GM23338 (cell line): Measurements from ENCODE around the gene MFGE8. TPM values are rescaled to one million over a fixed set of nuclear protein-coding genes. Genes with fewer than 3 reads are reported as not detected.

Experiments
- ATAC-seq: fragments of 200-7000 bp; cut with Tn5 transposase; 3 replicates; pipeline ENCODE4 v1.9.1; 2020
- DNase-seq: peaks from one replicate; pipeline ENCODE4 v3.0.0-alpha.2; 2015; ENCODE audit warnings: low spot score
- H2AFZ ChIP-seq: fragments of 200-600 bp; sonication (generic); 2 replicates; pipeline ENCODE4 v1.8.0; 2016; ENCODE audit warnings: antibody characterized with exemption, mild to moderate bottlenecking, moderate library complexity
- H3F3A ChIP-seq: fragments of 200-600 bp; sonication (generic); replicated peaks from 2 replicates; pipeline ENCODE4 v1.8.0; 2017; ENCODE audit warnings: antibody characterized with exemption, mixed run types, low read depth
- H3K27ac ChIP-seq: fragments of 200-600 bp; sonication (generic); 2 replicates; pipeline ENCODE4 v1.6.1; 2016; ENCODE audit warnings: low read depth
- H3K27me3 ChIP-seq: fragments of 200-600 bp; sonication (generic); 2 replicates; pipeline ENCODE4 v1.8.0; 2016; ENCODE audit warnings: mild to moderate bottlenecking, mixed run types, moderate library complexity; ENCODE audit not compliant: insufficient read depth
- H3K36me3 ChIP-seq: fragments of 200-600 bp; sonication (generic); 2 replicates; pipeline ENCODE4 v1.8.0; 2016; ENCODE audit warnings: mild to moderate bottlenecking; ENCODE audit not compliant: insufficient read depth
- H3K4me1 ChIP-seq: fragments of 200-600 bp; sonication (generic); 2 replicates; pipeline ENCODE4 v1.8.0; 2016; ENCODE audit warnings: mild to moderate bottlenecking, moderate library complexity; ENCODE audit not compliant: insufficient read depth
- H3K4me2 ChIP-seq: fragments of 200-600 bp; sonication (generic); 2 replicates; pipeline ENCODE4 v1.7.1; 2017; ENCODE audit warnings: mixed run types
- H3K4me3 ChIP-seq: fragments of 200-600 bp; sonication (generic); 2 replicates; pipeline ENCODE4 v1.6.1; 2016; ENCODE audit warnings: mixed run types
- H3K79me2 ChIP-seq: fragments of 200-600 bp; sonication (generic); replicated peaks from 2 replicates; pipeline ENCODE4 v1.8.0; 2017; ENCODE audit warnings: mild to moderate bottlenecking; ENCODE audit not compliant: insufficient read depth
- H3K9me2 ChIP-seq: fragments of 200-600 bp; sonication (generic); 2 replicates; pipeline ENCODE4 v1.8.0; 2017; ENCODE audit not compliant: insufficient read depth
- H4K20me1 ChIP-seq: fragments of 200-600 bp; sonication (generic); replicated peaks from 2 replicates; pipeline ENCODE4 v1.8.0; 2017; ENCODE audit warnings: mild to moderate bottlenecking; ENCODE audit not compliant: insufficient read depth
- H3K27ac Mint-ChIP-seq: 2 replicates; pipeline ENCODE4 v1.8.0; 2020; ENCODE audit warnings: inconsistent platforms, mild to moderate bottlenecking, moderate library complexity, mixed read lengths
- H3K27me3 Mint-ChIP-seq: 3 replicates; pipeline ENCODE4 v1.8.0; 2022; ENCODE audit warnings: low read depth, mild to moderate bottlenecking, moderate library complexity, mixed read lengths, inconsistent platforms; ENCODE audit not compliant: insufficient read depth, poor library complexity
- H3K36me3 Mint-ChIP-seq: 3 replicates; pipeline ENCODE4 v1.8.0; 2021; ENCODE audit warnings: low read depth, mild to moderate bottlenecking, inconsistent platforms, moderate library complexity, mixed read lengths
- H3K4me1 Mint-ChIP-seq: 3 replicates; pipeline ENCODE4 v1.8.0; 2020; ENCODE audit warnings: mild to moderate bottlenecking, inconsistent platforms, mixed read lengths
- H3K4me3 Mint-ChIP-seq: 3 replicates; pipeline ENCODE4 v1.8.0; 2021; ENCODE audit warnings: moderate library complexity, mild to moderate bottlenecking, inconsistent platforms, mixed read lengths
- H3K9me3 Mint-ChIP-seq: 3 replicates; pipeline ENCODE4 v1.8.0; 2020; ENCODE audit warnings: moderate library complexity, mild to moderate bottlenecking, inconsistent platforms, mixed read lengths
- CREB1 ChIP-seq: fragments of 250-450 bp; sonication (Bioruptor Pico); IDR thresholded peaks from 2 replicates; pipeline ENCODE4 v1.5.0; 2020; ENCODE audit warnings: low read depth, mild to moderate bottlenecking, moderate library complexity
- CTCF ChIP-seq, 2 experiments: fragments of 200-600 bp in 1 of 2; sonication (generic) in 1 of 2; conservative IDR thresholded peaks; 2 replicates each; pipeline versions ENCODE4 v1.5.1 to v1.6.1; 2016 to 2017; ENCODE audit warnings: antibody characterized with exemption in 2 of 2, low read depth in 2 of 2, mild to moderate bottlenecking in 2 of 2, moderate library complexity in 1 of 2
- ETS1 ChIP-seq: IDR thresholded peaks from 2 replicates; pipeline ENCODE4 v1.6.1; 2016; ENCODE audit warnings: antibody characterized with exemption
- EZH2 ChIP-seq: fragments of 200-600 bp; sonication (generic); IDR thresholded peaks from one replicate; pipeline ENCODE4 v1.8.0; 2017; ENCODE audit warnings: antibody characterized with exemption, mild to moderate bottlenecking, low read depth; ENCODE audit not compliant: unreplicated experiment
- JUNB ChIP-seq: IDR thresholded peaks from one replicate; pipeline ENCODE4 v1.6.1; 2016; ENCODE audit warnings: antibody characterized with exemption; ENCODE audit not compliant: unreplicated experiment
- NANOG ChIP-seq: IDR thresholded peaks from 2 replicates; pipeline ENCODE4 v1.6.1; 2016; ENCODE audit warnings: antibody characterized with exemption, borderline replicate concordance
- POLR2AphosphoS5 ChIP-seq: IDR thresholded peaks from 2 replicates; pipeline ENCODE4 v1.6.1; 2016; ENCODE audit warnings: antibody characterized with exemption, low read depth
- REST ChIP-seq: IDR thresholded peaks from one replicate; pipeline ENCODE4 v1.6.1; 2018; ENCODE audit warnings: antibody characterized with exemption; ENCODE audit not compliant: unreplicated experiment
- STAT1 ChIP-seq: IDR thresholded peaks from one replicate; pipeline ENCODE4 v1.6.1; 2016; ENCODE audit warnings: antibody characterized with exemption; ENCODE audit not compliant: unreplicated experiment
- polyA plus RNA-seq: library from polyadenylated mRNA; unstranded; fragments of >200 nt; fragmentation: Nextera tagmentation; extraction: Ambion mirVana; gene quantifications from 2 replicates; pipeline ENCODE4 v1.2.1, GENCODE V29; 2016
- total RNA-seq: library from RNA; depleted of rRNA; stranded (reverse); fragments of >200 nt; shearing (Covaris generic); gene quantifications from 2 replicates; pipeline ENCODE4 v1.2.3, GENCODE V29; 2014

Gene MFGE8
- total and polyA plus RNA-seq, 2 experiments from 2014 or later, result 279 to 671 TPM

GRCh38 chr15:88890495-88890894, 22.7 kb downstream of the MFGE8 start (continued):
- TF ChIP-seq CTCF (conservative IDR thresholded peaks at IDR 0.05; ENCODE audit: low read depth in 2 of 2) (no peak), POLR2AphosphoS5 (no peak), CREB1 (CRISPR knock-in tag) (no peak)

- Histone ChIP-seq H4K20me1 (no peaks in the 10 kb centered on the region; the same call in 1 of the 2 replicates), H3K79me2 (peaks cover 3% of the 10 kb centered on the region; the same call in 1 of the 2 replicates), H3K27me3 (no peaks in the 10 kb centered on the region), H3K4me2 (no peak overlapping the region), H3F3A (0 out of 2 replicates have a peak, but pooled peaks cover 12% of the 10 kb centered on the region), H3K27ac (no peak overlapping the region), H3K4me3 (no peak overlapping the region), H3K4me1 (peaks cover 3% of the 10 kb centered on the region; the same call in 1 of the 2 replicates), H3K36me3 (no peaks in the 10 kb centered on the region; the same call in 1 of the 2 replicates), H2AFZ (no peak overlapping the region), H3K9me2 (no peaks in the 10 kb centered on the region)
- H3K9me3 Mint-ChIP-seq, result no peaks in the 10 kb centered on the region
- H3K36me3 Mint-ChIP-seq, result peaks cover 38% of the 10 kb centered on the region
- peaks cover 12% of the 10 kb centered on the region for H3K4me1 Mint-ChIP-seq
- TF ChIP-seq STAT1, result no peak
- no peak for TF ChIP-seq POLR2AphosphoS5
- TF ChIP-seq JUNB, result no peak
- TF ChIP-seq ETS1, result no peak
- TF ChIP-seq CTCF (conservative IDR thresholded peaks at IDR 0.05; ENCODE audit: low read depth in 2 of 2), result no peak
- no peak for TF ChIP-seq REST
- no peak for TF ChIP-seq EZH2
- TF ChIP-seq NANOG, result no peak
- H3K27ac Mint-ChIP-seq, result no peak overlapping the region
- DNase-seq (no peak), ATAC-seq (no peak)
- peaks cover 10% of the 10 kb centered on the region for H3K27me3 Mint-ChIP-seq
- H3K4me3 Mint-ChIP-seq, result no peak overlapping the region
Observed at GRCh38 chr15:88888719-88889118, 24.5 kb downstream of the MFGE8 start.
